Measurements from ENCODE around the gene COBLL1. TPM values are rescaled to one million over a fixed set of nuclear protein-coding genes. Genes with fewer than 3 reads are reported as not detected.

COBLL1 gene
- total and polyA plus RNA-seq, 4 donors: 16.3 to 114 (median 36.4) TPM

DNA sequence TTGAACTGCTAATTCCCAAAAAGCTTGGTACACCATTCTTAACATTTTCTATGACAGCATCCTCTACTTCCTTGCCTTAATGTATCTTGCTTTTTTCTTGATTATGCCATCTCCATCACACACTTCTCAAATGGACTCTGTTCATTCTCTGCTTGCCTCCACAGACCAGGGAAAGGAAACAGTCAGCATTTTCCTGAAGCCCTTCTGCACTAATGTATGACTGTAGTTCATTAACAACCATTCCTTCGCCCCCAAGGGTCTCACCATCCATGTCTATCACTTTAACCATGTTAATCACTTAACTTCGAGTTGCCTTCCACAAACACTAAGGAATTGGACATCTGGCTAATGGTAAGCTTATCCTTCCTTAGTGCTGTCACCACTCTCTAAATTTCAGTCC lies 54.8 kb downstream of the COBLL1 start (continued):
- TF ChIP-seq, protein P1, sequence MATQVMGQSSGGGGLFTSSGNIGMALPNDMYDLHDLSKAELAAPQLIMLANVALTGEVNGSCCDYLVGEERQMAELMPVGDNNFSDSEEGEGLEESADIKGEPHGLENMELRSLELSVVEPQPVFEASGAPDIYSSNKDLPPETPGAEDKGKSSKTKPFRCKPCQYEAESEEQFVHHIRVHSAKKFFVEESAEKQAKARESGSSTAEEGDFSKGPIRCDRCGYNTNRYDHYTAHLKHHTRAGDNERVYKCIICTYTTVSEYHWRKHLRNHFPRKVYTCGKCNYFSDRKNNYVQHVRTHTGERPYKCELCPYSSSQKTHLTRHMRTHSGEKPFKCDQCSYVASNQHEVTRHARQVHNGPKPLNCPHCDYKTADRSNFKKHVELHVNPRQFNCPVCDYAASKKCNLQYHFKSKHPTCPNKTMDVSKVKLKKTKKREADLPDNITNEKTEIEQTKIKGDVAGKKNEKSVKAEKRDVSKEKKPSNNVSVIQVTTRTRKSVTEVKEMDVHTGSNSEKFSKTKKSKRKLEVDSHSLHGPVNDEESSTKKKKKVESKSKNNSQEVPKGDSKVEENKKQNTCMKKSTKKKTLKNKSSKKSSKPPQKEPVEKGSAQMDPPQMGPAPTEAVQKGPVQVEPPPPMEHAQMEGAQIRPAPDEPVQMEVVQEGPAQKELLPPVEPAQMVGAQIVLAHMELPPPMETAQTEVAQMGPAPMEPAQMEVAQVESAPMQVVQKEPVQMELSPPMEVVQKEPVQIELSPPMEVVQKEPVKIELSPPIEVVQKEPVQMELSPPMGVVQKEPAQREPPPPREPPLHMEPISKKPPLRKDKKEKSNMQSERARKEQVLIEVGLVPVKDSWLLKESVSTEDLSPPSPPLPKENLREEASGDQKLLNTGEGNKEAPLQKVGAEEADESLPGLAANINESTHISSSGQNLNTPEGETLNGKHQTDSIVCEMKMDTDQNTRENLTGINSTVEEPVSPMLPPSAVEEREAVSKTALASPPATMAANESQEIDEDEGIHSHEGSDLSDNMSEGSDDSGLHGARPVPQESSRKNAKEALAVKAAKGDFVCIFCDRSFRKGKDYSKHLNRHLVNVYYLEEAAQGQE (IDR thresholded peaks at IDR 0.05): no peak
- TF ChIP-seq YY1 (IDR thresholded peaks at IDR 0.05): no peak

GRCh38 chr2:164785457-164785856 lies 56.2 kb downstream of the COBLL1 start:
- no peak for DNase-seq (ENCODE audit: low spot score)
- Histone ChIP-seq H3K36me3 (ENCODE audit: control insufficient read depth in 4 of 4, insufficient read depth in 3 of 4, low read depth in 1 of 4, low read length in 3 of 4) (no peaks in the 10 kb centered on the region), H3K4me3 (ENCODE audit: low read depth in 1 of 3, low read length in 3 of 3) (no peak overlapping the region), H3K27ac (ENCODE audit: low read depth in 1 of 2, low read length in 2 of 2) (no peak overlapping the region), H3K27me3 (ENCODE audit: control insufficient read depth in 4 of 4, insufficient read depth in 4 of 4, low read length in 3 of 4) (no peaks in the 10 kb centered on the region), H3K4me1 (ENCODE audit: control insufficient read depth in 4 of 4, insufficient read depth in 4 of 4, low read length in 3 of 4) (peaks cover 0 to 17% (median 1%) of the 10 kb centered on the region in 4 donors), H3K9ac (ENCODE audit: low read depth in 1 of 2, low read length in 2 of 2) (no peak overlapping the region), H3K9me3 (ENCODE audit: control insufficient read depth in 4 of 4, low read length in 3 of 4) (no peaks in the 10 kb centered on the region)
- WGBS: 28% methylated on average over 1 of the region's 1 CpG
- TF ChIP-seq FOXA2 (IDR thresholded peaks at IDR 0.05): no peak
- TF ChIP-seq FOXA1 (IDR thresholded peaks at IDR 0.05): no peak
- no peak for TF ChIP-seq RXRA (IDR thresholded peaks at IDR 0.05)
- TF ChIP-seq, protein P1 (IDR thresholded peaks at IDR 0.05): no peak
- TF ChIP-seq SP1 (IDR thresholded peaks at IDR 0.05): no peak

- H3K4me3 ChIP-seq (ENCODE audit: low read depth in 1 of 3, low read length in 3 of 3): no peak overlapping the region
- 91% methylated on average over 2 of the region's 2 CpGs for WGBS
- H3K27ac ChIP-seq (ENCODE audit: low read depth in 1 of 2, low read length in 2 of 2): no peak overlapping the region
- no peaks in the 10 kb centered on the region for H3K27me3 ChIP-seq (ENCODE audit: control insufficient read depth in 4 of 4, insufficient read depth in 4 of 4, low read length in 3 of 4)
- no peak for DNase-seq (ENCODE audit: low spot score)
- TF ChIP-seq RAD21 (IDR thresholded peaks at IDR 0.05): no peak
- TF ChIP-seq, protein P1 (IDR thresholded peaks at IDR 0.05): no peak
- TF ChIP-seq, protein P2, sequence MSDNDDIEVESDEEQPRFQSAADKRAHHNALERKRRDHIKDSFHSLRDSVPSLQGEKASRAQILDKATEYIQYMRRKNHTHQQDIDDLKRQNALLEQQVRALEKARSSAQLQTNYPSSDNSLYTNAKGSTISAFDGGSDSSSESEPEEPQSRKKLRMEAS (IDR thresholded peaks at IDR 0.05): no peak
- no peak for TF ChIP-seq GABPA (IDR thresholded peaks at IDR 0.05 in 1 of 2, conservative IDR thresholded peaks at IDR 0.05 in 1 of 2)
- no peak for TF ChIP-seq FOXA2 (IDR thresholded peaks at IDR 0.05)
- no peak for TF ChIP-seq NR2F2 (IDR thresholded peaks at IDR 0.05)
- no peak for TF ChIP-seq EGR1 (IDR thresholded peaks at IDR 0.05; ENCODE audit: low read depth in 2 of 2)
- TF ChIP-seq RXRA (IDR thresholded peaks at IDR 0.05): no peak
- TF ChIP-seq FOXA1 (IDR thresholded peaks at IDR 0.05): no peak
- TF ChIP-seq ATF3 (IDR thresholded peaks at IDR 0.05): no peak
- TF ChIP-seq HNF4A (conservative IDR thresholded peaks at IDR 0.05): no peak
- TF ChIP-seq HNF4G (IDR thresholded peaks at IDR 0.05): no peak
- no peak for TF ChIP-seq CTCF (IDR thresholded peaks at IDR 0.05; ENCODE audit: low read depth, low read length, missing input control)
- H3K9ac ChIP-seq (ENCODE audit: low read depth in 1 of 2, low read length in 2 of 2): no peak overlapping the region
- H3K9me3 ChIP-seq (ENCODE audit: control insufficient read depth in 4 of 4, low read length in 3 of 4): no peaks in the 10 kb centered on the region
- H3K36me3 ChIP-seq (ENCODE audit: control insufficient read depth in 4 of 4, insufficient read depth in 3 of 4, low read depth in 1 of 4, low read length in 3 of 4): no peaks in the 10 kb centered on the region
- peaks cover 0 to 13% (median 1%) of the 10 kb centered on the region in 4 donors for H3K4me1 ChIP-seq (ENCODE audit: control insufficient read depth in 4 of 4, insufficient read depth in 4 of 4, low read length in 3 of 4)
These were observed 57.2 kb downstream of the COBLL1 start for GRCh38 chr2:164784376-164784775.
